NCI-H345 treated with DMSO at 0.1 percent for 48 hours (cell line): ENCODE measurements around the gene AFDN.
"Not testable (repeated sequence)": the region's sequence is repeated elsewhere in the genome, so short reads cannot be mapped to it uniquely, and the experiment has no call there.

Experiments used
- DNase-seq: peaks from one replicate; lab custom pipeline; 2025; ENCODE audit not compliant: unreplicated experiment; lab: John Stamatoyannopoulos, UW

The AFDN gene

DNA sequence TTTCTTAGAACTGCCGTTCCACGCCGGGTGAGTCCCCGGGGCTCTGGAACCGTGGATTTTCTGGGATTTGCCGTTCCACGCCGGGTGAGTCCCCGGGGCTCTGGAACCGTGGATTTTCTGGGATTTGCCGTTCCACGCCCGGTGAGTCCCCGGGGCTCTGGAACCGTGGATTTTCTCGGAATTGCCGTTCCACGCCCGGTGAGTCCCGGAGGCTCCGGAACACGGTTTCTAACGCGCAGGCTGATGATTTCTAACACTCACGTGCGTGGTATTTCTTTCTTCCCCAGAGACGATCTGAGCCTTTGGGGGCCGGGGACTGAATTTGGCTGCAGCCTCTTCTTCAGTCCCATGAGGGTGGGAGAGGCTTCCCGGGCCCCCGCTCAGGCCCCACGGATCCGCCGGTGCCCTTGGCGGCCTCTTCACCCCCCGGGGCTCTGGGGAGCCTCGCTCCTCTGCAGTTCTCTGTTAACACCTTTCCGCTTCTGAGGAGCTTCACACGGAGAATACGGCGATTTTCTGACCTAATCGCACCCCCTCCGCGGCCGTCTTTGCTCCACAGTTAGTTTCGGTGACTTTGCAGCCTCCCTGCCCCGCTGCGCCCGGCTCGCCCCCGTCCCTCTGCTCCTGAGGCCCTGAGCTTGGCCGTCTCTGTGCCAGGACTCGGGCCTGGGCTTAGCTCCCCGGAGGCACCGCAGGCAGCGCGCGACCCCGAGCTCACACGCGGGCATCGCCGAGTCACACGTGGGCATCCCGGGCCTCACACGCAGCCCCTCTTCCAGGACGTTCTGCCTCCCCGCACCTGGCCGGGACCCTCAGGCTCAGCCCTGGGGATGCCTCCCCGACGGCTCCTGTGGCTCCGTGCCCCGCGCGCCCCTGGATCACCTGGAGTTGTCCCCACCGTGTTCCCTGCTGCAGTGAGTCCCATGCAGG is 163.6 kb downstream of the AFDN start:
- DNase-seq: no peak

DNA sequence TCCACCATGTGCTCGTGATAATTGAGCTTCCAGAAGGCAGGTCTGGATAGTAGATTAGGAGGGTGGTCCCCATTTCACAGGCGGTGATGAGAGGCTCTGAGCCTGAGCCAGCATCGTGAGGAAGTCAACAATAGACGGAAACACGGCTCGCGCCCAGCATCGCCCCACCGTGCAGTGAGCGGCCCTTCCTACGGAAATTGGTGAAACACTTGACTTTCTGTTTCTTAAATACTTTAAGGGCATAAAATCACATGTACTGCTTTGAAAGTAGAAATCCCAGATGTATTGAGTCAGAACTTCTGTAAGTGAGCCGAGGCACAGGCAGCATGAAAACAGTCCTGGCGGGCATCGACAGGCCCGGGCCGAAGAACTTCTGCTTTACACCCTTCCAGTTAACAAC is 166.5 kb downstream of the AFDN start:
- DNase-seq: no peak

DNA sequence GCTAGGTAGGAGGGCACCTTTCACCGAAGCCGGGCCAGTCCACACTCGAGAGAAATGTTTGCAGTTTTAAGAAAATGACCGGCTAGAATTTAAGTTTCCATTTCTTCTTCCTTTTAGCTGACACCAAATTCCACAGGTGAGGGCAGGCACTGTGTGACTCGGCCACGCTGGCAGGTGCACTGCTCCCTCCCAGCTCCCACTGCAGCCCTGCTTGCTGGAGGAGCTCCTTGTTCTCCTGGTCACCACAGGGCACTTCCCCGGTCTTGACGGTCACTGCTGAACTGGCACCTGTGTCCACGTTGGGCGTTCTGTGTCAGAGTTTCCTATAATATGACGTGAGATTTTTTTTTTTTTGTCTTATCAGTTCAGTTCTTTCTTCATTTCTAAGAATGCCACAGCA is 167.1 kb downstream of the AFDN start:
- DNase-seq: no peak

DNA sequence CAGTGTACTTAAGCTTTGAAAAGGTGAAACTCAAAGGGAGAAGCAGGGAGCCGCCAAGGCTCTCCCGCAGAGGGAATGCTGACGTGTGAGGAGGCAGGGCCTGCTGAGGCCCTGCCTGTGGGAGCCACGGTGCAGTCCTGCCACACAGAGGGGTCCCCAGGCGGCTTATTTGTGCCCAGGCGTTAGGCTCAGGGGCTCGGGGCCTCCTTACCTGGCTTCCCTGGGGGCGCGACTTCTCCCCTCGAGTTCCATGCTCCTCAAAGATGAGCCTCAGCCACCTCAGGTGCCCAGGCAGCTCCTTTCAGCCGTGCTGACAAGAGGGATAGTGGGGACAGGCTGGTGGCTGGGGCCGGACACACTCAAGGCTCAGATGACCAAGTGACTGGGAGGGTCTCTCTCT is 168.6 kb downstream of the AFDN start:
- DNase-seq: no peak

DNA sequence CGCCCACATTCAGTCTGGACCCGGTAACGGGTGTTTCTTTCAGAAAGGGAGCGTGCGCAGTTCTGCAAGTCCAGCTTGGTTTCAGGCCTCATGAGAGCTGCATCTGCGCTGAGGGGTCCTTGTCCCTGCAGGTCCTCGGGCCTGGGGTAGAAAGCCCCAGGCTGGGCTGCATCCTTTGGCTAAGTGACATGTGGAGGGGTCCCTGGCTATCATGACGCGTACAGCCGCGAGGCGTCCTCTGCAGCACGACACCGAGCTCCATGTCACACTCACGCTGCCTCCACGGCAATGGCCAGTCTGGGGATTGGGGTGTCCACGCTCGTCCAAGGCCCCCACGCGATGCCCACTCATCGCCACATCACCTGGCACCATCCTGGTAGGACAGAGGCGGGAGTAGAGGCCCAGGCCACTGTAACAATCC is 169.0 kb downstream of the AFDN start:
- no peak for DNase-seq

DNA sequence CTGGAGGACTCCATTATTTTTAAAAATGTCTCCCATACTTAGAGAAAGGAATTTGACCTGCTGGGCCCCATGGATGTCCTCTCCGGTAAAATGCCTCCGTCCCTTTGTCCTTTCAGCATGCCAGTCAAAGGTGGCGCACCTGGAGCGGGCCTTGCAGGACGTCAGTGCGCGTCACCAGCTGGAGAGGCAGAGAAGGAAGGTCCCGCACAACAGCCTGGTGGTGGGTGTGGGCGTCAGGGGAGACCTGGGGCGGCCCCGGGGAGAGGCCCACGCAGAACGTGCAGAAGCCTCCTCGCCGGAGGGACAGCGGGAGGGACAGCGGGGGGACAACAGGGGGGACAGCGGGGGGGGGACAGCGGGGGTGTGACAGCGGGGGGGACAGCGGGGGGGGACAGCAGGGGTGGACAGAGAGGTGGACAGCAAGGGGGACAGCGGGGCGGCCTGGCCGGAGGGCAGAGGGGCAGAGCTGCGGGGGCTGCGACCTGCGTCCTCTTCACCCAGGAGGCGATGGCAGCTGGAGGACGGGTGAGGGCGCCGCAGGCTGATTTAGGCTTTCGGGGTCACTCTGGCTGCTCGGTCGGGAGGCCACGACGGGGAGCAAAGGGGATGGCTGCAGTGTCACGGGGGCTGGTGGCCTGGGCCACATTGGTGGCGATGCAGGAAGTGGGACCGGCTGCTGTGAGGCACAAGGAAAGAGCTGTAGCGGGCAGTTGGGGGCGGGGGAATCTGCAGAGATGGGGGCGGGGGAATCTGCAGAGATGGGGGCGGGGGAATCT is 169.9 kb downstream of the AFDN start:
- DNase-seq: no peak

DNA sequence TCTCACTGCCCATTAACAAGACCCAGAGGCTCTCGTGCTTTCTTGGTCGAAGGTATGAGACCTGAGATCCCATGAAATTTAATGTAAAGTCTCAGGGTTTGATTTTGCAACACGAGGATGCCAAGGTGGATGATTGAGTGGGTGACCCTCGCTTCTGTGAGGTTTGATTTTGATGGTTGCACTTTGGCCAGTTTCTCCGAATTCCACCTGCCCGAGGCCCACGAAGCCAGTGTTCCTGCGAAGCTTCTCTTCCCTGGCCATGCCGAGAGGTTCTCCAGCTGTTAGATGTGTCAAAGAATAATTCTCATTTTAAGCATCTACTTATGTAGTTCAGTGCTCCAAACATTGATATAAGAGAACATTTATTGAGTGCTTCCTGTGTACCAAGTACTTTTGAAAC is 170.9 kb downstream of the AFDN start, which contains the start of gene KIF25:
Gene KIF25 (plus strand): TSS at position 30 of the 400 bp plus-strand sequence. CDS start 31,915 bp downstream, outside the sequence.
- no peak for DNase-seq

DNA sequence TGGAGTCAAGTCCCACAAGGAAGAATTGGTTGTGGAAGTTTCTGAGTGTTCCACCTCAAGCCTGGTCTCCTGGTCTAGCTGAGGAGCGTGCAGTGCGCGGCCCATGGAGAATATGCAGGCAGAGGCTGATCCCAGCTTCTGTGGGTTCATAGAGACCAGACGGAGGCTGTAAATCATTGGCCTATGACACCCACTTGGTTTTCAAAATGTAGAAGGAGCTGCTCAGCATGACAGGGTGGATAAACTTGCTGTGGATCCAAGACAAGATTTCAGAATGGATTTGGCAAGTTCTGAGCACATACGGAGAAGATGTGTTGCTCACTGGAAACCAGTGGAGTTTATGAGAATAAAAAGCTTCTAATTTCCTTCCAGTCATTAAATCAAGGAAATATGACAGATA is 171.5 kb downstream of the AFDN start:
- no peak for DNase-seq

DNA sequence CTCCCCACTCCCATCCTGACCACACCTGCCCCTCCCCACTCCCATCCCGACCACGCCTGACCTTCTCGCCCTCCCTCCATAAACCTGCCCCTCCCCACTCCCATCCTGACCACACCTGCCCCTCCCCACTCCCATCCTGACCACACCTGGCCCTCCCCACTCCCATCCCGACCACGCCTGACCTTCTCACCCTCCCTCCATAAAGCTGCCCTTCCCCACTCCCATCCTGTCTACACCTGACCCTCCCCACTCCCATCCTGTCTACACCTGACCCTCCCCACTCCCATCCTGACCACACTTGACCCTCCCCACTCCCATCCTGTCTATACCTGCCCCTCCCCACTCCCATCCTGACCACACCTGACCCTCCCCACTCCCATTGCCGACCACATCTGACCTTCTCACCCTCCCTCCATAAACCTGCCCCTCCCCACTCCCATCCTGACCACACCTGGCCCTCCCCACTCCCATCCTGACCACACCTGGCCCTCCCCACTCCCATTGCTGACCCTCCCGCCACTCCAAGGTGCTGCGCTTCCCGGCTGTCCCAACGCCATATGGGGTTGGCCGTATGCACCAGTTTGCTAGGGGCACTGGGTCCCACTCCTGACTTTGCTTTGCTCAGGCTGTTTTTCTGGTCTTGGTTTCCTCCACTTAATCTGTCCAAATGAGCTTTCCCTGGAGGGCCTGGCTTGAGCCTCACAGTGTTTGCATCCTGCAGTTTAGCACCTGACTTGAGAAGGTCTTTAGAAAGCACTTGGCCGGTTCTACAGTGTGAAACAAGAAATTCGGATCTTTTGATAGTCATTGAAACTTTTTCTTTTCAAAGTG is 173.7 kb downstream of the AFDN start:
- DNase-seq: no peak

DNA sequence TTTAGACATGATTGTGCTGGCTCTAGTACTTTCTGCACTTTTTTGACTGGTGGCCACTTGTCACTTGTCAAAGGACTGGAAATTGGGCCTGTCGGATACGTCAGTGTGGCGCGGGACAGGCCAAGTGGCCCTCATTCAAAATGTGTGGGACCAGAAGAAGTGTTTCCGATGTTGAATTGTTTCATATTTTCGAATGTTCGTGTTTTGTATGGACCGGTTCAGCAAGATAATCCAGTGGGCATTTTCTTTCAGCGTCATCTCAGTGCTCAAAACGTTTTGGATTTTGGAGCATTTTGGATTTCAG is 174.3 kb downstream of the AFDN start:
- DNase-seq: no peak

DNA sequence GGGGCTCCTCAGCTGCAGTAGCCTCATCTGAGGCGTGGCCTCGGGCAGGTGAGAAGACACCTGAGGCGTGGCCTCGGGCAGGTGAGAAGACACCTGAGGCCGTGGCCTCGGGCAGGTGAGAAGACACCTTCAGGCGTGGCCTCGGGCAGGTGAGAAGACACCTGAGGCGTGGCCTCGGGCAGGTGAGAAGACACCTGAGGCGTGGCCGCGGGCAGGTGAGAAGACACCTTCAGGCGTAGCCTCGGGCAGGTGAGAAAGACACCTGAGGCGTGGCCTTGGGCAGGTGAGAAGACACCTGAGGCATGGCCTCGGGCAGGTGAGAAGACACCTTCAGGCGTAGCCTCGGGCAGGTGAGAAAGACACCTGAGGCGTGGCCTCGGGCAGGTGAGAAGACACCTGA is 174.8 kb downstream of the AFDN start:
- DNase-seq: not testable (repeated sequence)

DNA sequence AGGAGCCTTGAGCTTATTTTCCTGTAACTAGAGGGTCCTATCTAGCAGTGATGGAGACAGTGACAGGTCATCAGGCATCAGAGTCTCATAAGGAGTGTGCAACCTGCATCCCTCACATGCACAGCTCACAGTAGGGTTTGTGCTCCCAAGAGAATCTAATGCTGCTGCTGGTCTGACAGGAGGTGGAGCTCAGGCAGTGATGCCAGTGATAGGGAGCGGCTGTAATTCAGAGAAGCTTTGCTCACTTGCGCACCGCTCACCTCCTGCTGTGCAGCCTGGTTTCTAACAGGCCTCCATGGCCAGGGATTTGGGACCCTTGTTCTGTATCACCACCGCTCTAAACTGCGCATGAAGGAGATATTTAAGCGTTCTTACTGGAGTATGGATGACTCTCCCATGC is 176.1 kb downstream of the AFDN start:
- no peak for DNase-seq

DNA sequence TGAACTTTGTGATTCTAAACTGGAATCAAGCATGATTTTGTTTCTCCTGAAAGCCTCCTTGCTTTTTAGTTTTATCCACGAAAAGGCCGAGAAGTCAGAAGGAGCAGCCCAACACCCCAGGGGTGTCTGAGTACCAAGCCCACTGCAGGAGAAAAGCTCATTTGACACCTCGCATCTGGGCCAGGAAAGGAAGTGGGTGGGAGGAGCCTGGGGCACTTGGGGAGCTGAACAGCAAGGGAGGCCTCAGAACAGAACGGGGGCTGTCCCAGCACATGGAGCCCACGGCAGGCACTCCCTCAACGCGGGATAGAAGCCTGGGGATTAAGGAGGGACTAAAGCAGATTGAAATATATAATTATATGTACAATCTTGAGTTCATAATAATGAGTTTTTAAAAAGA is 177.3 kb downstream of the AFDN start:
- no peak for DNase-seq

DNA sequence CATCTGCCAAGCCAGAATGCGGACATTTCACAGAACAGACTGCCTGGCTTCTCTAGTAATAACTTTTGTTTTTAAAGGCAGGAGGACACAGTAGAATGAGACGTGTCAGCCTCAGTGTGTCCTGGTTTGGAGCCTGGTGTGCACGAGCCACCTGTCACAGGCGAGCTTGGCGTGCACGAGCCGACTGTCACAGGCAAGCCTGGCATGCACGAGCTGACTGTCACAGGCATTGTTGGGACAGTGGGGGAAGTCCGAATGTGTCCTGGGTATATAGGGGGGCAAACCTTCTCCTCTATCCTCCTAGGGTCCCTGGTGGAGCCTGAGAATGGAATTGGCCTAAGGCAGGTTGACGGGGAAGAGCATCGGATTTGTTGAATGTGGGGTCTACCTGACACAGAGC is 178.2 kb downstream of the AFDN start:
- DNase-seq: no peak

DNA sequence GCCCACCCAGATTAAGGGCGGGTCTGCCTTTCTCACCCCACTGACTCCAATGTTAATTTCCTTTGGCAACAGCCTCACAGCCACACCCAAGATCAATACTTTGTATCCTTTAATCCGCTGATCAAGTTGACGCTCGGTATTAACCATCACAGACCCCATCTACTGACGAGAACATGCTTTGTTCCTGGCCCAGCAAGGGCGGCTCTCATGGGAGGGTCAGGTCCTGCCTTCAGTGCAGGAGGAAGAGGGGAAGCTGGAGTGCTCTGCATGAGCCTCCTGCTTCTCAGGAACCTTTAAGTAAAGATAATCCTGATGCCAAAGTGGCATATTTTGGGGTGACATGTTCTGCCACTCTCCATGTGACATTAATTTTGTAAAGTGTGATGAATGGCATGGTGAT is 179.1 kb downstream of the AFDN start:
- DNase-seq: no peak

DNA sequence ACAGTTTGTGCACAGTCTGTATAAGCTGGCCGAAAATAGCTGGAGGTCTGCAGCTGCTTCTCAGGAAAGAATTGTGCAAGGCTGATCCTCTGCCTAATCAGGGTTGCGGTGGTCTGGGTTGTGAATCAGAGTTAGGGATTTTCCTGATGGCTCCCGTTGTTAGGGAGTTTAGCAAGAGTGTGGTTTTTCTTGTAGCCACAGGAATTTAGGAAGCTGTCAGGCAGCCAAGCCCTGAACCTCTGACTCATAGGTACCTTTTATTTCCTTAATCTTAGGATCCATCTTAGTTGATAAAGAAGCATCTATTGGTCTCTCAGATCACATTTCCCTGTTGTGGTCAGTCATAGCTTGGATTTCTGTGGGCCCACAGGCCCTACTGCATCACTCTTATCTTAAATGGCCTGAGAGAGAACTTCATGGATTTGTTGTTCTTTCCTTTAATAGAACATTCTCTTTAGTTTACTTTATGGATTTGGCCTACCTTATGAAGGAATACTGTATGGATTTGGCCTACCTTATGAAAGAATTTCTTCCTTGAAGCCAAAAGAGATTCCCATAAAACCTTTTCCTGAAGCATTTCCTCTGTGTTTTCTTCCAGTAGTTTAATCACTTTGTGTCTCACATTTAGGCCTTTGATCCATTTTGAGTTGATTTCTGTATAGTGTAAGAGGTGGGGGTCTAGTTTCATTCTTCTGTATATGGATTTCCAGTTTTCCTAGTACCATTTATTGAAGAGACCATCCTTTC is 181.1 kb downstream of the AFDN start:
- no peak for DNase-seq

DNA sequence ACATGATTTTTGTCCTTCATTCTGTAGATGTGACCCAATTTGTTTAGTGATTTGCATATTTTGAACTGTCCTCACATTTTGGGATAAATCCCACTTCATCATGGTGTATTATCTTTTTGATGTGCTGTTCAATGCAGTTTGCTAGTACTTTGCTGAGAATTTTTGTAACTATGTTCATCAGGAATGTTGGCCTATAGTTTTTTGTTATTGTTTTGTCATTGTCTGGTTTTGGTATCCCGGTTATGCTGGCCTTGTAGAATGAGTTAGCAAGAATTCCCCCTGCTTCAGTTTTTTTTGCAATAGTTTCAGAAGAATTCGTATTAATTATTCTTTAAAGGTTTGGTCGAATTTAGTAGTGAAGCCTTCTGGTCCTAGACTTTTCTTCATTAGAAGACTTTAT is 182.6 kb downstream of the AFDN start:
- no peak for DNase-seq

DNA sequence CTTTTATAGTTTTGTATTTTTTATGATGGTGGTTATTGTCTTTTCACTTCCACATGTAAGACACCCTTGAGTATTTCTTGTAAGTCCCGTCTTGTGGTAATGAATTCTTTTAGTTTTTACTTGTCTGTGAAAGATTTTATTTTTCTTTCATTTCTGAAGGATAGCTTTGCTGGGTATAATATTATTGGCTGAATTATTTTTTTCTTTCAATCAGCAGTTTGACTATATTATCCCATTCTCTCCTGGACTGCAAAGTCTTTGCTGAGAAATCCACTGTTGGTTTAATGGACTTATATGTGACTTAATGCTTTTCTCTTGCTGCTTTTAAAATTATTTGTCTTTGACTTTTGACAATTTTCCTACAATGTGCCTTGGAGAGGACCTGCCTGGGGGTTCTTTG is 184.6 kb downstream of the AFDN start:
- no peak for DNase-seq

DNA sequence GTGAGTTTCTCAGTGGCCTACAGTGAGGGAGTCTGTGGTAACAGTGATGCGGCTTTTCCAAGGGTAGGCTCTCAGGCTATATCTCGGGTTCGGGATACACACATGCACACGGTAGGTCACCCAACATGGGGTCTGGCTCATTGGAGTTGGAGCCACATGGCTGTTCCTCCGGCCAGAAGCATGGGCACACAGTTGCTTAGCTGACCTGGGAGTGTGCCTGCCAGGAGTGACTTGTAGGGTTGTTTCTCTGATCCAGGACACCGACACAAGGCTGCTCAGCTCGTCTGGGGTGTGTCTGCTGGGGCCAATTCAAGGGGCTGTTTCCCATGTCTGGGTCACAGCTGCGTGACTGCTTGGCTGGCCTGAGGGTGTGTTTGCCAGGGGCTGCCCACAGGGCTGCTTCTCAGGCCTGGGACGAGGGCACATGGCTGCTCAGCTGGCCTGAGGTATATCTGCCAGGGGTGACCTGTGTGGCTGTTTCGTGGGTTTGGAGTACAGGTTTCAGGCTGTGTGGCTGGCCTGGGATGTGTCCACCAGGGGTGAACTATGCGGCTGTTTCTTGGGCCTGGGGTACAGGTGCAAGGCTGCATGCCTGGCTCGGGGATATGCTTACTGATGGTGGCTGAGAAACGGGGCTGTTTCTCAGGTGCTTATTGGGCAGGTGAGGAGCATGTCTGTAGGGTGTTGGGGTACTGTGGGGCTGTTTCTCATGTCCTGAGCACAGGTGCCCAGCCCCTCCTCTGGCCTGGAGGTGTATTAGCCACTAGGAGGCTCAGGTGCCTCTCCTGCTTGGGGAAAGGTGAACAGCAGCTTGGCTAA is 185.9 kb downstream of the AFDN start:
- DNase-seq: no peak
